ENCODE results near the gene TMUB1.

TMUB1 gene

DNA sequence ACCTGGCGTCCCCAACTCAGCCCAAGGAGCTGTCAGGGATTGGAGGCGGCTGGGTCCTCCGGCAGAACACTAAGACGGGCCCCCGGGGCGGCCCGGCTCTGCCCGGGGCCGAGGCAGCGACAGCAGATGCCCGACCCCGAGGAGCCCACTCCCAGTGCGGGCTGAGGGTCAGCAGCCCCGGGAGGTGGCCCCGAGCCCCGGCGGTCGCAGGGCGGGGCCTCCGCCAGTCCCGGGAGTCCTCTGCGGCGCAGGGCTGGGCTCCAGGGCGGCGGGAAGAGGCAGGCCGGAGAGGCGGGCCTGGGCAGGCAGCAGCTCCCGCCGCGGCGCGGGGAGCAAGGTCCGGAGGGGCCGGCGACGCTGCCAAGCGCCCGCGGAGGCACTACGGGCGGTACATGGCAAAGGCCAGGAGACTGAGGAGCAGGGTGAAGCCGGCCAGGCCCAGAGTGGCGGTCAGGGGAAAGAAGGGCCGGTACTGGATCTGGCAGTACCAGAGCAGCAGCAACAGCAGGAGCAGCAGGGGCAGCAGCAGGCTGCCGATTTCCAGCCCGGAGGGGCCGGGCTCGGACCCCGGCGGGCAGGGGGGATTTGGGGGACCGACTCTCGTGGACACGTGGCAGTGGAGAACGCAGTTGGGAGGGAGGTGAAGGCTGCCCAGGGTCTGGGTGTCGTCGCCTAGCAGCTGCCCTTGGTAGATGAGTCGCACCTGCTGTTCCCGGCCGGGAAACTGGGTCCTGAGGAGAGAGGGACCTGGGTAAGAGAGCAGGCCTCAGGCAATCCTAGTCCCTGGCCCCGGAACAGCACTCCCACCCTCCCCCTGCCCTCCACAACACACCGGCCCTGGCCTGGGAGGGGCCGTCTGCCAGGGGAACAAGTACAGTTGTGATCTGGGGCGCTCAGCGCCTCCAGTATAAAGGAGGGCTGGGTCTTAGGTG, 1.9 kb downstream of the TMUB1 start:
- Histone ChIP-seq H3K4me1 (ENCODE audit: control insufficient read depth, low read length) (peaks cover 59% of the 10 kb centered on the region), H3K9me2 (replicated peaks; ENCODE audit: control insufficient read depth, low read length) (no peaks in the 10 kb centered on the region), H3K27ac (ENCODE audit: low read depth, low read length) (peak overlapping the region; percentile 49), H3K4me2 (ENCODE audit: low read length) (peak overlapping the region; percentile 85), H3K9me3 (ENCODE audit: control insufficient read depth, insufficient read depth, low read length) (no peaks in the 10 kb centered on the region), H3F3A (ENCODE audit: control insufficient read depth, insufficient read depth) (peaks cover 15% of the 10 kb centered on the region), H3K27me3 (ENCODE audit: control insufficient read depth, low read length) (peaks cover 17% of the 10 kb centered on the region), H3K79me2 (ENCODE audit: control insufficient read depth, low read length) (peaks cover 51% of the 10 kb centered on the region), H4K20me1 (ENCODE audit: control insufficient read depth, insufficient read depth, low read depth, low read length) (0 out of 2 replicates have a peak, but pooled peaks cover 4% of the 10 kb centered on the region), H3K36me3 (ENCODE audit: control insufficient read depth, low read length) (peaks cover 52% of the 10 kb centered on the region), H3K4me3 (ENCODE audit: low read length) (peak overlapping the region; percentile 95)
- no peak for TF ChIP-seq CTCF (IDR thresholded peaks at IDR 0.05; ENCODE audit: low read depth, low read length, poor library complexity, severe bottlenecking)
- TF ChIP-seq EZH2phosphoT487 (IDR thresholded peaks at IDR 0.05; ENCODE audit: borderline replicate concordance, low read length), result no peak

DNA sequence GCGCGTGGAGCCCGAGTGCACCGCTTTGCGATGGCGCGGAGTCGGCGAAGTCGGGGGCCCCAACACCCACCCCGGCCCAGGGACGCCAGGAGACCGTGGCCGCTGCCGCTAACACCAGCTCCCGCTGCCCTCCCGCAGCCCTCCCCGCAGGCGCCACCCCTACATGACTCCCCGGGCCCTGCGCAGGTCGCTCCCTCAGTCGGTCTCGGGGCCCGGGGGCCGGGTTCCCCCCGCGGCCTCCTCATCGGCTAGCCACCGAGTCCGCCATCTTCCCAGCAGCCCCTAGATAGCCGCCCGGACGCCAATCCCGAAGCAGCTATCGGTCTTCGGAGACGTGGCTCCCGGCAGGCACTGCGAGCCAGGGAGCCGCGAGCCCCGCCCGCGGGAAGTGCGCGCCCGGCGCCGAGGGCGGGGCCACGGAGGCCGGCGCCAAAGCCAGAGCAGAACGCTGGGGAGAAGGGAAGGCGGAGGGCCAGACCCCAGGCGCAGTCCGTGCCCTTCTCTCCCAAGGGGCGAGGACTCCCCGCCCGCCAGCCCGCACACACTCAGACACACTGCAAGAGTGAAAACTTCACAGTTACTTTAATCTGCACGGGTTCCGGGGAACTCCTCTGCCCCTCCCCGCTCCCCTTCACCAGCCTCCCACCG, 2.6 kb downstream of the TMUB1 start, which contains the start of gene FASTK:
TSS of gene FASTK (minus strand) at position 288 of the 648 bp plus-strand sequence. CDS start at position 245, 43 bp downstream.
- Histone ChIP-seq H3K4me2 (ENCODE audit: low read length) (peak within 1 kb of the TSS; percentile 85), H3K79me2 (ENCODE audit: control insufficient read depth, low read length) (peaks cover 51% of the 10 kb centered on the region), H3K36me3 (ENCODE audit: control insufficient read depth, low read length) (peaks cover 60% of the 10 kb centered on the region), H3K4me3 (ENCODE audit: low read length) (peak within 1 kb of the TSS; percentile 95), H3K4me1 (ENCODE audit: control insufficient read depth, low read length) (peaks cover 54% of the 10 kb centered on the region), H3K27ac (ENCODE audit: low read depth, low read length) (peak within 1 kb of the TSS; percentile 49), H3F3A (ENCODE audit: control insufficient read depth, insufficient read depth) (peaks cover 15% of the 10 kb centered on the region), H3K9me3 (ENCODE audit: control insufficient read depth, insufficient read depth, low read length) (no peaks in the 10 kb centered on the region), H4K20me1 (ENCODE audit: control insufficient read depth, insufficient read depth, low read depth, low read length) (0 out of 2 replicates have a peak, but pooled peaks cover 4% of the 10 kb centered on the region), H3K27me3 (ENCODE audit: control insufficient read depth, low read length) (peaks cover 13% of the 10 kb centered on the region), H3K9me2 (replicated peaks; ENCODE audit: control insufficient read depth, low read length) (no peaks in the 10 kb centered on the region)
- TF ChIP-seq EZH2phosphoT487 (IDR thresholded peaks at IDR 0.05; ENCODE audit: borderline replicate concordance, low read length) (no peak), CTCF (IDR thresholded peaks at IDR 0.05; ENCODE audit: low read depth, low read length, poor library complexity, severe bottlenecking) (no peak)

DNA sequence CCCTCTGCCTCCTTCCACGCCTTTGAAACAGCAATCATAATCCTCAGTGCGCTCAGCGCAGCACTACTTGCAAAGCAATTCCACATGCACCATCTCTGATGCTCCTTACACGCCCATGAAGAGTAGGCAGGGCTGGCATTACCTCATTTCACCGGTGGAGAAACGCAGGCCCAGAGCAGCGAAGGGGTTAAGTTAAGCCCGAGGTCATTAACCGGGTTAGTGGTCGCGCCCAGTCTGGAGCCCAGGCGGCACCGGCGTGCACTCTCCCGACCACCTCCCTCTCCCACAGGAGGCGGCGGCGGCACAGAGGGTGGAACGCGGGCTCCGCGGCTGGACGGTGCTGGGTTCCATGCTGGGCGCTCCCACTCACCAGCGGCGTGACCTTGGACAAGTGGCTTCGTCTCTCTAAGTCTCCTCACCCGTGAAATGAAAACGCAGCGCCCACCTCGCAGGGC, 3.2 kb downstream of the TMUB1 start:
- Histone ChIP-seq H4K20me1 (ENCODE audit: control insufficient read depth, insufficient read depth, low read depth, low read length) (0 out of 2 replicates have a peak, but pooled peaks cover 4% of the 10 kb centered on the region), H3K79me2 (ENCODE audit: control insufficient read depth, low read length) (peaks cover 51% of the 10 kb centered on the region), H3K4me2 (ENCODE audit: low read length) (peak overlapping the region; percentile 85), H3K4me3 (ENCODE audit: low read length) (peak overlapping the region; percentile 95), H3K36me3 (ENCODE audit: control insufficient read depth, low read length) (peaks cover 65% of the 10 kb centered on the region), H3K27ac (ENCODE audit: low read depth, low read length) (peak overlapping the region; percentile 49), H3K9me3 (ENCODE audit: control insufficient read depth, insufficient read depth, low read length) (no peaks in the 10 kb centered on the region), H3K9me2 (replicated peaks; ENCODE audit: control insufficient read depth, low read length) (no peaks in the 10 kb centered on the region), H3K27me3 (ENCODE audit: control insufficient read depth, low read length) (peaks cover 8% of the 10 kb centered on the region), H3F3A (ENCODE audit: control insufficient read depth, insufficient read depth) (peaks cover 12% of the 10 kb centered on the region), H3K4me1 (ENCODE audit: control insufficient read depth, low read length) (peaks cover 49% of the 10 kb centered on the region)
- TF ChIP-seq CTCF (IDR thresholded peaks at IDR 0.05; ENCODE audit: low read depth, low read length, poor library complexity, severe bottlenecking) (no peak), EZH2phosphoT487 (IDR thresholded peaks at IDR 0.05; ENCODE audit: borderline replicate concordance, low read length) (no peak)

Measured in DOHH2 (cell line).